Adrenal gland (tissue), 12 donors: ENCODE data around the gene PRSS12. TPM values are rescaled to one million over a fixed set of nuclear protein-coding genes. Genes with fewer than 3 reads are reported as not detected.

Source experiments
- DNase-seq, 7 donors: peaks; one replicate each; pipeline ENCODE4 v3.0.0-alpha.2; 2019 to 2020
- H3K27ac ChIP-seq, 5 donors: fragments of 200-600 bp; sonication (generic) in 4 of 5; 1 replicate in 3 of 5; 2 replicates in 2 of 5; pipeline versions ENCODE4 v1.5.1 to v1.8.0; 2016 to 2020; ENCODE audit warnings: mild to moderate bottlenecking in 1 of 5
- H3K27me3 ChIP-seq: fragments of 200-600 bp; 2 replicates; pipeline ENCODE4 v1.8.0; 2021
- H3K36me3 ChIP-seq, 2 donors: fragments of 200-600 bp; replicated peaks in 1 of 2; 1 replicate in 1 of 2; 2 replicates in 1 of 2; pipeline versions ENCODE4 v1.5.1 to v1.8.0; 2018 to 2022
- H3K4me1 ChIP-seq, 2 donors: fragments of 200-600 bp; replicated peaks in 1 of 2; 1 replicate in 1 of 2; 2 replicates in 1 of 2; pipeline versions ENCODE4 v1.5.1 to v1.8.0; 2018 to 2021
- H3K4me3 ChIP-seq, 4 donors: fragments of 200-600 bp; sonication (generic) in 3 of 4; one replicate each; pipeline ENCODE4 v1.5.1; 2016 to 2018
- H3K9me3 ChIP-seq, 3 donors: fragments of 200-600 bp; sonication (generic) in 1 of 3; replicated peaks in 1 of 3; 1 replicate in 2 of 3; 2 replicates in 1 of 3; pipeline versions ENCODE4 v1.5.1 to v1.8.0; 2016 to 2021
- CTCF ChIP-seq, 6 experiments: fragments of 450-650 bp in 4 of 6; fragments of 200-600 bp in 2 of 6; sonication (generic) in 1 of 6; IDR thresholded peaks; 1 replicate in 5 of 6; 2 replicates in 1 of 6; pipeline versions ENCODE4 v1.5.1 to v1.8.0; 2016 to 2021; ENCODE audit warnings: antibody characterized with exemption in 6 of 6, mild to moderate bottlenecking in 2 of 6, moderate library complexity in 1 of 6
- POLR2A ChIP-seq, 2 donors: fragments of 450-650 bp; IDR thresholded peaks; one replicate each; pipeline ENCODE4 v1.6.1; 2017; ENCODE audit warnings: antibody characterized with exemption in 2 of 2, mild to moderate bottlenecking in 2 of 2, moderate library complexity in 1 of 2
- WGBS, 4 donors: extraction: QIAGEN DNeasy Blood & Tissue Kit in 2 of 4; methylation state at CpG; one replicate each; pipeline versions ENCODE4 v1.1.5 to v1.1.7; 2013 to 2017; 5-methylcytosine and 5-hydroxymethylcytosine counted together
- intact Hi-C, 2 donors: fragments of 100-400 bp; cut with DNase I; formaldehyde crosslinking; loops; one replicate each; pipeline versions ENCODE4 v1.14.1 to v1.15.0; 2022 to 2023
- polyA plus RNA-seq, 3 donors: library from polyadenylated mRNA; stranded (reverse); fragments of 200-250 nt in 2 of 3; fragments of 350-450 nt in 1 of 3; fragmentation: Illumina TruSeq in 1 of 3; extraction: RNeasy Lipid Tissue Mini Kit (QIAGEN cat#74804) in 1 of 3; gene quantifications; one replicate each; pipeline ENCODE4 v1.2.3, GENCODE V29; 2013 to 2014
- total RNA-seq, 9 donors: library from RNA; depleted of rRNA in 4 of 9; stranded (reverse); fragments of >200 nt in 4 of 9; fragments of 120-200 nt in 1 of 9; fragmentation: NEBNext Ultra II Directional in 1 of 9; extraction: Animal tissue kit (Norgen Biotek cat#: 25700) in 1 of 9; gene quantifications; one replicate each; pipeline versions ENCODE4 v1.1.0 to v1.2.4, GENCODE V29; 2013 to 2023
- donor health status: healthy with polysubstance abuse.
- donor health status: Bipolar disorder and iron deficiency.
- donor health status: DM: yes; HTN: yes; CAD: no.
- donor health status: DM: no; HTN: no; CAD: no.
- donor health status: DM: no; HTN: no; CAD: no.
- donor health status: DM: yes; HTN: yes; CAD: no.

PRSS12 gene
- total and polyA plus RNA-seq, 12 donors: 0.07 to 0.89 (median 0.23) TPM; not detected in 3

- DNase-seq: no peak
- intact Hi-C loops: loop anchor here in 1 of 2 donors (5.0 kb wide), 1 partner anchor 64 kb away; the partner anchor contains the start of gene PRSS12
- Histone ChIP-seq H3K4me3 (no peak overlapping the region), H3K4me1 (no peaks in the 10 kb centered on the region), H3K36me3 (no peaks in the 10 kb centered on the region), H3K27me3 (no peaks in the 10 kb centered on the region), H3K27ac (no peak overlapping the region), H3K9me3 (no peaks in the 10 kb centered on the region)
- no peak for TF ChIP-seq POLR2A (IDR thresholded peaks at IDR 0.05)
- no peak for TF ChIP-seq CTCF (IDR thresholded peaks at IDR 0.05)
- WGBS, 4 donors: 76 to 79% (median 78%) methylated on average over 2 of the region's 2 CpGs
These were observed 64.9 kb downstream of the PRSS12 start for GRCh38 chr4:118287711-118288451.

DNA sequence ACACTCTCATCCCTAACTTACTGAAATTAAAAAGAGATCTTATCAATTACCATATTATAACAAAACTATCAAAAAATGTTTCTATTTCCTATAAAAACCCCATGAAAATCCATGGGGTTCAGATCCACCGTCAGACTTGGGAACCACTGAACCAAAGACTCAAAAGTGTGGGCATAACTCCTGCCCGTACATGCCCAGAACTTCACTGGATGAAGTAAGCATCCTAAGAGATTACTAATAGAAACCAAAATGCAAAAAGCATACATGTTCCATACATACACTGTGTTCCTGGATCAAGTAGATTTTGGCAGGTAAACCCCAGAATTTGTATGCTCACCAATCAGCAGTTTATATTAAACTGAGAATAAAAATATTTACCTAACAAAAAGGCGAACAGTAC is 66.1 kb downstream of the PRSS12 start:
- H3K4me1 ChIP-seq: no peaks in the 10 kb centered on the region
- no peak overlapping the region for H3K27ac ChIP-seq
- TF ChIP-seq POLR2A (IDR thresholded peaks at IDR 0.05): no peak
- no peak for TF ChIP-seq CTCF (IDR thresholded peaks at IDR 0.05)
- H3K4me3 ChIP-seq: no peak overlapping the region
- no peaks in the 10 kb centered on the region for H3K9me3 ChIP-seq
- WGBS, 4 donors: 96 to 100% (median 99%) methylated on average over 3 of the region's 3 CpGs
- intact Hi-C loops: loop anchor here in 1 of 2 donors (5.0 kb wide), 1 partner anchor 66 kb away; the partner anchor contains the start of gene PRSS12
- no peak for DNase-seq
- H3K36me3 ChIP-seq: no peaks in the 10 kb centered on the region
- H3K27me3 ChIP-seq: no peaks in the 10 kb centered on the region

GRCh38 chr4:118285931-118286330 is 66.9 kb downstream of the PRSS12 start:
- intact Hi-C loops: loop anchor here in 1 of 2 donors (5.0 kb wide), 1 partner anchor 66 kb away; the partner anchor contains the start of gene PRSS12
- Histone ChIP-seq H3K36me3 (no peaks in the 10 kb centered on the region), H3K27me3 (no peaks in the 10 kb centered on the region), H3K4me3 (no peak overlapping the region), H3K27ac (no peak overlapping the region), H3K4me1 (peaks cover 0 to 4% of the 10 kb centered on the region in 2 donors), H3K9me3 (no peaks in the 10 kb centered on the region)
- WGBS, 4 donors: 98 to 100% (median 99%) methylated on average over 4 of the region's 4 CpGs
- DNase-seq: no peak
- TF ChIP-seq POLR2A (IDR thresholded peaks at IDR 0.05) (no peak), CTCF (IDR thresholded peaks at IDR 0.05) (no peak)

GRCh38 chr4:118284169-118284568 is 68.6 kb downstream of the PRSS12 start:
- DNase-seq: no peak
- Histone ChIP-seq H3K4me1 (peaks cover 0 to 22% of the 10 kb centered on the region in 2 donors), H3K36me3 (no peaks in the 10 kb centered on the region), H3K9me3 (no peaks in the 10 kb centered on the region), H3K27ac (no peak overlapping the region), H3K27me3 (no peaks in the 10 kb centered on the region), H3K4me3 (no peak overlapping the region)
- intact Hi-C loops: no loop called here
- TF ChIP-seq POLR2A (IDR thresholded peaks at IDR 0.05) (no peak), CTCF (IDR thresholded peaks at IDR 0.05) (no peak)
- 77 to 85% (median 80%) methylated on average over 3 of the region's 3 CpGs for WGBS, 4 donors
